Testis (tissue), 2 donors: ENCODE data around the gene PRKAR1B.

Experiments used
- POLR2A ChIP-seq: fragments of 450-650 bp; IDR thresholded peaks from one replicate; pipeline ENCODE4 v1.6.1; 2017; ENCODE audit warnings: antibody characterized with exemption, mild to moderate bottlenecking, moderate library complexity
- TF ChIP-seq, protein P1 (sequence below), 3 experiments: fragments of 450-650 bp in 2 of 3; fragments of 200-600 bp in 1 of 3; sonication (generic) in 1 of 3; IDR thresholded peaks; one replicate each; pipeline ENCODE4 v1.5.1; 2016 to 2019; ENCODE audit warnings: antibody characterized with exemption in 3 of 3, mild to moderate bottlenecking in 2 of 3, moderate library complexity in 1 of 3

DNA sequence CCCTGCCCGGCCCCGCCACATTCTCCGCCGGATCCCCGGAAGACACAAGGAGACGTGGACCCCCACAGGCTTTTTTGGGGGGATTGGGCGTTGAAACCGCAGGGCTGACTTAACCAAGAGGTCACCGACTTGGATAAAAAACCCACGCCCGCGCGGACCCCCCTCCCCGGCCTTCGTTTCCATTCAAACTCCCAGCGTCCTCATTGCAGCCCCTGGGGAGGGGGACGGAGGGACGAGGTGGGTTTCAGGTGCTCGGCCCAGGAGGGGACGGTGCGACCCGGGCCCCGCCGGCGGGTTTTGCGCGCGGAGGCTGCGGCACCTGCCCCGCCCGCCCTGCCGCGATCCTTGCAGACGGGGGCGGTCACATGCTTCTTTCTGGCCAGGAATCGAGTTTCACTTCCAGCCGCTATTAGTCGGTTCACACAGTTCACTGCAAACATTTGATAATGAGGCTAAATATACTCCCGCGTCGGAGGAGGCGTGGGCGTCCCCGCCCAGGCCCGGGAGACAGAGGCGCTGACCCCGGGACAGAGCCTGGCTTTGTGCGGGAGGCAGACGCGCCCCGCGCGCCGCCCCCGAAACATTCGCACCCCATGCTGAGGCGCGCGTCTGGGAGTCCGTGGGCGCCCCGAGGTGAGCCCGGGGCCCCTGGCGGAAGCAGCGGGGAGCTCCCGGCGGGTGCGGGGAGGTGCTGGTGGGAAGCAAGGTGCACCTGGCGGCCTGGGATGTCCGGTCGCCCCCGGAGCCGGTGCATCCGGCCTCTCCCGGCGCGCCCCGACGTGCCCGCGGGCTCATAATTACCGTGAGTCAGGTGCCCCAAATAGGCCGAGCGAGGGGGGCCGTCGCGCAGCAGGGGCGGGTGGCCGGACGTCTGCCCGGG is 204.8 kb downstream of the PRKAR1B start:
- TF ChIP-seq, protein P1, sequence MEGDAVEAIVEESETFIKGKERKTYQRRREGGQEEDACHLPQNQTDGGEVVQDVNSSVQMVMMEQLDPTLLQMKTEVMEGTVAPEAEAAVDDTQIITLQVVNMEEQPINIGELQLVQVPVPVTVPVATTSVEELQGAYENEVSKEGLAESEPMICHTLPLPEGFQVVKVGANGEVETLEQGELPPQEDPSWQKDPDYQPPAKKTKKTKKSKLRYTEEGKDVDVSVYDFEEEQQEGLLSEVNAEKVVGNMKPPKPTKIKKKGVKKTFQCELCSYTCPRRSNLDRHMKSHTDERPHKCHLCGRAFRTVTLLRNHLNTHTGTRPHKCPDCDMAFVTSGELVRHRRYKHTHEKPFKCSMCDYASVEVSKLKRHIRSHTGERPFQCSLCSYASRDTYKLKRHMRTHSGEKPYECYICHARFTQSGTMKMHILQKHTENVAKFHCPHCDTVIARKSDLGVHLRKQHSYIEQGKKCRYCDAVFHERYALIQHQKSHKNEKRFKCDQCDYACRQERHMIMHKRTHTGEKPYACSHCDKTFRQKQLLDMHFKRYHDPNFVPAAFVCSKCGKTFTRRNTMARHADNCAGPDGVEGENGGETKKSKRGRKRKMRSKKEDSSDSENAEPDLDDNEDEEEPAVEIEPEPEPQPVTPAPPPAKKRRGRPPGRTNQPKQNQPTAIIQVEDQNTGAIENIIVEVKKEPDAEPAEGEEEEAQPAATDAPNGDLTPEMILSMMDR (IDR thresholded peaks at IDR 0.05), result no peak
- TF ChIP-seq POLR2A, result no peak
